PC-3 (cell line): ENCODE data around the gene ZNF593OS.

Experiments
- CTCF ChIP-seq: fragments of 300-600 bp; sonication (generic); conservative IDR thresholded peaks from 2 replicates; pipeline ENCODE4 v1.5.1; 2017; ENCODE audit warnings: antibody characterized with exemption, low read depth, mild to moderate bottlenecking, low read length
- EZH2 ChIP-seq: fragments of 300-600 bp; sonication (generic); IDR thresholded peaks from one replicate; pipeline ENCODE4 v1.6.1; 2017; ENCODE audit warnings: antibody characterized with exemption, mild to moderate bottlenecking, low read length; ENCODE audit not compliant: unreplicated experiment

GRCh38 chr1:26134466-26134865 is 37.2 kb downstream of the ZNF593OS start:
- TF ChIP-seq CTCF (no peak), EZH2 (no peak)
